Ascending aorta (tissue), 2 donors: Measurements from ENCODE around the gene FAM228A. TPM values are rescaled to one million over a fixed set of nuclear protein-coding genes. Genes with fewer than 3 reads are reported as not detected.
"Not testable (repeated sequence)": the region's sequence is repeated elsewhere in the genome, so short reads cannot be mapped to it uniquely, and the experiment has no call there.

Source experiments
- DNase-seq, 2 donors: peaks; one replicate each; pipeline ENCODE4 v3.0.0-alpha.2; 2019; ENCODE audit warnings: low spot score in 2 of 2
- H3K27ac ChIP-seq, 2 donors: fragments of 200-600 bp; sonication (generic); one replicate each; pipeline ENCODE4 v1.5.1; 2016 to 2017; ENCODE audit warnings: mild to moderate bottlenecking in 1 of 2
- H3K27me3 ChIP-seq: fragments of 200-600 bp; sonication (generic); one replicate; pipeline ENCODE4 v1.5.1; 2017
- H3K36me3 ChIP-seq, 2 donors: fragments of 200-600 bp; sonication (generic); one replicate each; pipeline ENCODE4 v1.5.1; 2016
- H3K4me1 ChIP-seq, 2 donors: fragments of 200-600 bp; sonication (generic); one replicate each; pipeline ENCODE4 v1.5.1; 2016 to 2017; ENCODE audit warnings: mild to moderate bottlenecking in 1 of 2
- H3K4me3 ChIP-seq, 2 donors: fragments of 200-600 bp; sonication (generic); one replicate each; pipeline ENCODE4 v1.5.1; 2016 to 2017; ENCODE audit warnings: mild to moderate bottlenecking in 1 of 2
- H3K9me3 ChIP-seq, 2 donors: fragments of 200-600 bp; sonication (generic); one replicate each; pipeline ENCODE4 v1.5.1; 2016
- intact Hi-C: fragments of 100-400 bp; cut with DNase I; formaldehyde crosslinking; loops from one replicate; pipeline ENCODE4 v1.15.1; 2023
- total RNA-seq: library from RNA; depleted of rRNA; stranded (reverse); fragments of >200 nt; gene quantifications from one replicate; pipeline ENCODE4 v1.1.0, GENCODE V29; 2016
- TF ChIP-seq, protein P1 (sequence below), 3 experiments: fragments of 200-600 bp in 2 of 3; fragments of 450-650 bp in 1 of 3; sonication (generic) in 2 of 3; IDR thresholded peaks; one replicate each; pipeline ENCODE4 v1.5.1; 2016 to 2019; ENCODE audit warnings: antibody characterized with exemption in 3 of 3, mild to moderate bottlenecking in 1 of 3, moderate library complexity in 1 of 3

The FAM228A gene
- total RNA-seq, 1 donor from 2014 or later: not detected

DNA sequence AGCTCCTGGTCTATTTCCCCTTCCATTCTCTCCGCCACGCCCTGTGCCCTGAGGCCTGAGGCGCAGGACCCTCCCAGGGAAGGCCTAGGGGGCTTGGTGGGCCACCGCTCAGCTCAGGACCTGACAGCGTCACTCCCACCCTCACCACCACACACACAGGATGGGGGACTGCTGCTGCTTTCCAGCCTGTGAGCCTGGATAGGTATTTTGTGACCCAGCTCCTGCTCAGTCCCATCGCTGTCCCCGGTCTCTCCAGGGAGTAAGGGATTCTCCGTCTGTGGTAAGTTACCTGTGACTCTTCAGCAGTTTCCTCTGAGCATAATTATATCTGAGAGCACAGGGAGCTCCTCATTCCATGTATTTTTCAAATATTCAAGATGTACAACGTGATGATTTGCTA, 16.3 kb downstream of the FAM228A start:
- H3K9me3 ChIP-seq: no peaks in the 10 kb centered on the region
- no peaks in the 10 kb centered on the region for H3K27me3 ChIP-seq
- H3K36me3 ChIP-seq: no peaks in the 10 kb centered on the region
- no peak overlapping the region for H3K4me3 ChIP-seq
- intact Hi-C loops: no loop called here
- TF ChIP-seq, protein P1, sequence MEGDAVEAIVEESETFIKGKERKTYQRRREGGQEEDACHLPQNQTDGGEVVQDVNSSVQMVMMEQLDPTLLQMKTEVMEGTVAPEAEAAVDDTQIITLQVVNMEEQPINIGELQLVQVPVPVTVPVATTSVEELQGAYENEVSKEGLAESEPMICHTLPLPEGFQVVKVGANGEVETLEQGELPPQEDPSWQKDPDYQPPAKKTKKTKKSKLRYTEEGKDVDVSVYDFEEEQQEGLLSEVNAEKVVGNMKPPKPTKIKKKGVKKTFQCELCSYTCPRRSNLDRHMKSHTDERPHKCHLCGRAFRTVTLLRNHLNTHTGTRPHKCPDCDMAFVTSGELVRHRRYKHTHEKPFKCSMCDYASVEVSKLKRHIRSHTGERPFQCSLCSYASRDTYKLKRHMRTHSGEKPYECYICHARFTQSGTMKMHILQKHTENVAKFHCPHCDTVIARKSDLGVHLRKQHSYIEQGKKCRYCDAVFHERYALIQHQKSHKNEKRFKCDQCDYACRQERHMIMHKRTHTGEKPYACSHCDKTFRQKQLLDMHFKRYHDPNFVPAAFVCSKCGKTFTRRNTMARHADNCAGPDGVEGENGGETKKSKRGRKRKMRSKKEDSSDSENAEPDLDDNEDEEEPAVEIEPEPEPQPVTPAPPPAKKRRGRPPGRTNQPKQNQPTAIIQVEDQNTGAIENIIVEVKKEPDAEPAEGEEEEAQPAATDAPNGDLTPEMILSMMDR (IDR thresholded peaks at IDR 0.05): no peak
- H3K27ac ChIP-seq: no peak overlapping the region
- no peaks in the 10 kb centered on the region for H3K4me1 ChIP-seq
- no peak for DNase-seq

DNA sequence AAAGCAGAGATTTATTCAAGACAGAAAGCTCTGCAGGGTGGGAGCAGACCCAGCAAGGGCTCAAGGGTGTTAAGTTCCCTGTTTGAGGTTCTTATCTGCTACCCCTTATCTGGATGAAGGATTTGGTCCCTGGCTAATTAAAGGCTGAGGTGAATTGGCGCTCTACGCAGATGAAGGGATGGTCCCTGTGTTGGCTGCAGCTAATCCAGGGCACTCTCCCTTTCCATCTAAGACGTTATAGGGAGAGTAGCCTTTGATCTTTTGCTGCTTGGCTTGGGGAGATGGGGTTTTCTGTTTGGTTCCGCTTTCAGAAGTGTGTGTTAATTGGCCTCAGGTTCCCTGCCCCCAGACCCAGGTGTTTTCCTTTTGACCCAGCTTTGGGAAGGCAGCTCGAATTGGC, 17.0 kb downstream of the FAM228A start:
- no peak overlapping the region for H3K27ac ChIP-seq
- intact Hi-C loops: no loop called here
- H3K9me3 ChIP-seq: peaks cover 0 to 3% of the 10 kb centered on the region in 2 donors
- TF ChIP-seq, protein P1 (IDR thresholded peaks at IDR 0.05): no peak
- no peaks in the 10 kb centered on the region for H3K4me1 ChIP-seq
- DNase-seq: no peak
- no peak overlapping the region for H3K4me3 ChIP-seq
- no peaks in the 10 kb centered on the region for H3K36me3 ChIP-seq
- no peaks in the 10 kb centered on the region for H3K27me3 ChIP-seq

DNA sequence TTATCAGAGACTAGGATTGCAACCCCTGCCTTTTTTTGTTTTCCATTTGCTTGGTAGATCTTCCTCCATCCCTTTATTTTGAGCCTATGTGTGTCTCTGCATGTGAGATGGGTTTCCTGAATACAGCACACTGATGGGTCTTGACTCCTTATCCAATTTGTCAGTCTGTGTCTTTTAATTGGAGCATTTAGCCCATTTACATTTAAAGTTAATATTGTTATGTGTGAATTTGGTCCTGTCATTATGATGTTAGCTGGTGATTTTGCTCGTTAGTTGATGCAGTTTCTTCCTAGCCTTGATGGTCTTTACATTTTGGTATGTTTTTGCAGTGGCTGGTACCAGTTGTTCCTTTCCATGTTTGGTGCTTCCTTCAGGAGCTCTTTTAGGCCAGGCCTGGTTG, 22.4 kb downstream of the FAM228A start:
- H3K27me3 ChIP-seq, H3K9me3 ChIP-seq, H3K4me3 ChIP-seq, H3K4me1 ChIP-seq, DNase-seq, H3K27ac ChIP-seq, H3K36me3 ChIP-seq, intact Hi-C loops: not testable (repeated sequence)

DNA sequence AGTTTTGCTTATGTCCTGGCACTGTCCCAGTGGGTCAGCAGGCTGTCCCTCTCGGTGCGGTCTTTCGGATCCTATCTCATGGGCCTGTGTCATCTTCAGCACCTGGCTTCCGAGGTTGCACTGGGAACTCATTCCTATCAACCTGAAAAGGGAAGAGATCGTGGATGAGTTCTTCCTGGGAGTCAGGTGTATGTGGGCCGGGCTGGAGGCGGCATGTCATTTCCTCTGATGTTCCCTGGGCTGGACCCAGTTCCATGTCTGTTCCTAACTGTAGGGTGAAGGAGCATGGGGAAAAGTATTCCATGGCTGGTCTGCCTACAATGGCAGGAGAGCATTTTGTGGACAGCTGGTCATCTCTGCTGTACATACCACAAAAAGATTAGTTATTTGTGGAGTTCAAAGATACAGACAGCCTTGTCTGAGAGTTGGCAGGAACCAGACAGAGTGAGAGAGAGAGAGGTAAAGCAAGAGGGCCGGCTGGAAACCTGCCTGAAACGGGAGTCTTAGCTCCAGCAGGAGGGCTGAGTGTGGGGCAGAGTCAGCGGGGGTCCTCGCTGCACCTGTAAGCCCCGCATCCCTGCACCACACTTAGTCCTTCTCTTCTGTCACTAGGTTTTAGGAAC, 25.2 kb downstream of the FAM228A start:
- H3K27me3 ChIP-seq: no peaks in the 10 kb centered on the region
- H3K4me1 ChIP-seq: no peaks in the 10 kb centered on the region
- intact Hi-C loops: no loop called here
- H3K36me3 ChIP-seq: peaks cover 21 to 34% of the 10 kb centered on the region in 2 donors
- TF ChIP-seq, protein P1 (IDR thresholded peaks at IDR 0.05): no peak
- H3K27ac ChIP-seq: no peak overlapping the region
- H3K9me3 ChIP-seq: peaks cover 0 to 9% of the 10 kb centered on the region in 2 donors
- no peak for DNase-seq
- H3K4me3 ChIP-seq: no peak overlapping the region

DNA sequence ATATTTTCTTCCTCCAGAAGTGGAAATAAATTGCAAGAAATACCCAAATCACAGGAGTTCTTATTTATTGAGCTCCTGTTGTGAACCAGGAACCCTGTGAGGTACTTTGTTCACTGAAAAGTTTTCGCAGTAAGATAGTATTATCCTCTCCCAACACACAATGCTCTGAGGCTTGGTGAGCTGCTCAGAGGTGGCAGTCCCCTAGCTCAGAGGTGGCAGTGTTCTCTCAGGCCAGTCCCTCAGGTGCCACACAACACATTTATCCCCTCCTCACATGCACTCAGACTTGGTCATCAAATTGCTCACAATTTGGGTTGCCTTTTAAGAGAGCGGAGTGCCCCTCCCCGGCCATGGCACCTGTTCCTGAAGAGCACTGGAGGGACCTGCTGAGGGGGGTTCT, 25.9 kb downstream of the FAM228A start:
- no peak overlapping the region for H3K4me3 ChIP-seq
- peaks cover 23 to 42% of the 10 kb centered on the region in 2 donors for H3K36me3 ChIP-seq
- no peak overlapping the region for H3K27ac ChIP-seq
- intact Hi-C loops: no loop called here
- H3K9me3 ChIP-seq: peaks cover 0 to 9% of the 10 kb centered on the region in 2 donors
- DNase-seq: no peak
- H3K27me3 ChIP-seq: no peaks in the 10 kb centered on the region
- no peaks in the 10 kb centered on the region for H3K4me1 ChIP-seq
- TF ChIP-seq, protein P1 (IDR thresholded peaks at IDR 0.05): no peak

DNA sequence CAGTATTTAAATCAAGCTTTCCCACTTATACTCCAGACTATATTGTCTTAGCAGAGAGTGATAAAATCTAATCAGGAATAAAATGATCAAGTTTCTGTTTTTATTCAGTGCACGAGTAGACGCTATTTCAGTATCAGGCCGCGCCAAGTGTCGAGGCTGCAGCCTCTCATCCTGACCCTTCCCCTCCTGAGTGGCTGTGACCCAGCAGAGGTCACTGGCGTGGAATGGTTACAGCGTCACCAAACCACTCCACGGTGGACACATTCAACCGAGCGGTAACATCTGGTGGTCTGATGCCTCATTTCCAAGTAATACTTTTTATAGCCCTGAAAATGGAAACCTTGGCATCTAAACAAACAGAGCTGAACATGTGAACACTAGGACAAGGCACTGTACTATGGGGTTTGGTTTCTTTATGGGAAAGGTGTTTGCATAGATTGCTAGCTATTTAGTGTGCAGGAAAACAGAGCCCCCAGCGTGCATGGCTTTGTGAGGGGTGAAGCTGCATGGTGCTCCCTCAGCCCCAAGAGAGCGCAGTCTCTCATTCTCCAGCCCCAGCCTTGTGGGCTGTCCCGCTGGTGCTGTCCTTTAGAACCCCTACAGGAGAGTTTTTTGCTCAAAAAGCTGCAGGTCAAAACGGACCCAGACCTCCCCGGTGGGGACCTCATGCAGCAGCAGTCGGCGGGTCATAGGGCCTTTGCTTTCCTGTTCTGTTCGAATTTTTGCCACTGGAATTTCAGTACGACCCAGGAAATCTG, 28.4 kb downstream of the FAM228A start:
- Histone ChIP-seq H3K9me3 (no peaks in the 10 kb centered on the region), H3K27ac (no peak overlapping the region), H3K27me3 (no peaks in the 10 kb centered on the region), H3K4me1 (no peaks in the 10 kb centered on the region), H3K36me3 (peaks cover 46 to 64% of the 10 kb centered on the region in 2 donors), H3K4me3 (no peak overlapping the region)
- no peak for DNase-seq
- intact Hi-C loops: no loop called here
- TF ChIP-seq, protein P1 (IDR thresholded peaks at IDR 0.05): no peak
